Lower leg skin (tissue), 4 donors: ENCODE data around the gene GLCE. TPM values are rescaled to one million over a fixed set of nuclear protein-coding genes. Genes with fewer than 3 reads are reported as not detected.

Source experiments
- DNase-seq, 2 donors: peaks; one replicate each; pipeline ENCODE4 v3.0.0-alpha.2; 2019; ENCODE audit warnings: low spot score in 2 of 2
- H3K4me3 ChIP-seq: fragments of 200-600 bp; sonication (generic); 2 replicates; pipeline ENCODE4 v1.5.1; 2017; ENCODE audit warnings: mild to moderate bottlenecking, low read depth; ENCODE audit not compliant: poor library complexity, severe bottlenecking
- CTCF ChIP-seq, 3 donors: fragments of 450-650 bp; IDR thresholded peaks; one replicate each; pipeline ENCODE4 v1.5.1; 2016; ENCODE audit warnings: antibody characterized with exemption in 3 of 3, mild to moderate bottlenecking in 3 of 3, moderate library complexity in 2 of 3
- POLR2A ChIP-seq, 2 donors: fragments of 450-650 bp; IDR thresholded peaks; one replicate each; pipeline ENCODE4 v1.6.1; 2016 to 2017; ENCODE audit warnings: antibody characterized with exemption in 2 of 2, mild to moderate bottlenecking in 1 of 2, moderate library complexity in 1 of 2
- WGBS, 2 donors: methylation state at CpG; one replicate each; pipeline ENCODE4 v1.1.5; 2018; 5-methylcytosine and 5-hydroxymethylcytosine counted together
- intact Hi-C: fragments of 100-400 bp; cut with DNase I; formaldehyde crosslinking; loops from one replicate; pipeline ENCODE4 v1.15.0; 2023; ENCODE audit warnings: low total_unique reads
- total RNA-seq, 4 donors: library from RNA; depleted of rRNA; stranded (reverse); fragments of >200 nt; gene quantifications; one replicate each; pipeline ENCODE4 v1.1.0, GENCODE V29; 2016

The GLCE gene
- total RNA-seq, 4 donors from 2014 or later, result 10.3 to 18.0 (median 12.8) TPM

DNA sequence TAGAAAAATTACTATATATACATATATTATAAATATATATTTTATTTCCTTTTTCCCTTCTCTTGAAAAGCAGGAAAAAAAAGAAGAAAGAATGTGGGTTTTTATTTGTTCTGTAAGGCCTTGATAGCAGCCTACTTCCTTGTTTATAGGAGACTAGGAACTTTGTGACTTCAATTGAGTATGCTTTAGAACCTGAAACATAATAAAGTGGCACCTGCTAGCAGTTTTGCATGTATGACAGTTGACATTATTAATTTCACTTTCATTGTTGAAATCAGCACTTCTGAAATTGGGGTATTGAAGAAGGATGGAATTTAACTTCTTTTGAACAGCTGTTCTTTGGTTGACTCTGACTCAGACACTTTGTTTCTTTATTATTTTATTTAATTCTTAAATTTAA is 56.9 kb downstream of the GLCE start:
- intact Hi-C loops, result no loop called here
- DNase-seq, result no peak
- TF ChIP-seq CTCF (IDR thresholded peaks at IDR 0.05) (no peak), POLR2A (IDR thresholded peaks at IDR 0.05) (no peak)
- no peak overlapping the region for H3K4me3 ChIP-seq

GRCh38 chr15:69219690-69220089 is 59.3 kb downstream of the GLCE start:
- 97 to 98% methylated on average over 1 of the region's 1 CpG for WGBS, 2 donors
- DNase-seq, result no peak
- H3K4me3 ChIP-seq, result no peak overlapping the region
- intact Hi-C loops, result no loop called here
- TF ChIP-seq POLR2A (IDR thresholded peaks at IDR 0.05) (no peak), CTCF (IDR thresholded peaks at IDR 0.05) (no peak)

DNA sequence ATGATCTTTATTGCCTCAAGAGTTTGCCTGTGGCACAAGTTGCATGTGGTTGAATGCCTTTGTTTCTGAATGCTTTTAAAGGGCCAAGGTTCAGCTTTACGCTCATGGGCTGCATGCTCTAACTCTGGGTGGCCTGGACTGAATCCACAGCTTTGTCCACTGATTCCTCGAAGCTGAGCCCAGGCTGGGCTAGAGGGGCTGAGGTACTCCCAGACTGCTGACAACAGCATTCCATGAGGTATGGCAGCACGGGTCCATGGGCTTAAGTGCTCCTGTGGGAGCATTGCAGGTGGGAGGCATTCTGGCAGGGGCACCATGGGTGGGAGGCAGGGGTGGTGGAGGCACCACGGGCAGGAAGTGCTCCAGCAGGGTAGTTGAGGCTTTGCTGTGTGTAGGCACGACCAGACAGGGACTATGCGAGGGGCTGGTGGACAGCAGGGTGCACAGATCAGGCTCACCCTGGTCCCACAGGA is 61.6 kb downstream of the GLCE start:
- DNase-seq, result no peak
- intact Hi-C loops, result no loop called here
- no peak overlapping the region for H3K4me3 ChIP-seq
- TF ChIP-seq POLR2A (IDR thresholded peaks at IDR 0.05), result no peak
- TF ChIP-seq CTCF (IDR thresholded peaks at IDR 0.05), result no peak
- WGBS, 2 donors, result 82 to 90% methylated on average over 4 to 6 of the region's 6 CpGs

- no peak overlapping the region for H3K4me3 ChIP-seq
- intact Hi-C loops, result no loop called here
- no peak for DNase-seq
- TF ChIP-seq POLR2A (IDR thresholded peaks at IDR 0.05) (no peak), CTCF (IDR thresholded peaks at IDR 0.05) (no peak)
- 96 to 97% methylated on average over 4 of the region's 4 CpGs for WGBS, 2 donors
Observed at GRCh38 chr15:69223083-69223813, 62.8 kb downstream of the GLCE start.

DNA sequence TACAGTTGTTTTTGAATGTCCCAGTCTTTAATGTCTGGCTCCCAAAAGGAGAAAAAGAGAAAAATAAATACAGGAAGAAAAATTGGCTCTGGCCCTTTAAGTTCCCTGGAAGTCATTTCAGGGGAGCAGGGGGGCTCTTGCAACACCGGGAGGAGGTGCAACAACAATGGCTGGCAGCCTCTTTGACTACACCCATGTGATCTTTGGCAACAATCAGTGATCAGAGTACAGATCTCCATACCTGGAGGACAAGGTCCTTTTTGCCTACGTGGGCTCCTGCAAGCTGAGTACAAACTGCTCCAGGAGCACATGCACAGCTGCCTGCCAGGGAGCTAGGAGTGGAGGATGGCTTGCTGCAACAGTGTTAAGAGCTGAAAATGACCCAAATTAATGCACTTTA is 63.9 kb downstream of the GLCE start:
- H3K4me3 ChIP-seq, result no peak overlapping the region
- intact Hi-C loops, result no loop called here
- no peak for DNase-seq
- WGBS, 2 donors, result 25 to 31% methylated on average over 2 of the region's 2 CpGs
- no peak for TF ChIP-seq POLR2A (IDR thresholded peaks at IDR 0.05)
- no peak for TF ChIP-seq CTCF (IDR thresholded peaks at IDR 0.05)
